GM12892 (cell line): ENCODE measurements around the gene MLANA.

Source experiments
- DNase-seq: peaks from one replicate; pipeline ENCODE4 v3.0.0; 2011; ENCODE audit not compliant: insufficient read length
- FAIRE-seq: peaks from 2 replicates; lab custom pipeline; 2011; peaks lifted over from hg19 to GRCh38; lab: Jason Lieb, UNC
- POLR2A ChIP-seq: IDR thresholded peaks from 2 replicates; pipeline ENCODE4 v1.6.1; 2011; ENCODE audit warnings: low read depth, low read length, control low read depth
- POLR2AphosphoS5 ChIP-seq: IDR thresholded peaks from 2 replicates; pipeline ENCODE4 v1.6.1; 2011; ENCODE audit warnings: low read depth, low read length, control low read depth
- TAF1 ChIP-seq: IDR thresholded peaks from 2 replicates; pipeline ENCODE4 v1.6.1; 2011; ENCODE audit warnings: low read depth, mild to moderate bottlenecking, control low read depth, low read length, borderline replicate concordance

MLANA gene

GRCh38 chr9:5910413-5911057 is 19.8 kb downstream of the MLANA start:
- FAIRE-seq (no peak), DNase-seq (no peak)
- TF ChIP-seq POLR2AphosphoS5, result no peak
- no peak for TF ChIP-seq TAF1
- no peak for TF ChIP-seq POLR2A

GRCh38 chr9:5915438-5915837 is 24.7 kb downstream of the MLANA start:
- FAIRE-seq, result peak; percentile 30
- no peak for TF ChIP-seq POLR2AphosphoS5
- TF ChIP-seq TAF1, result no peak
- no peak for TF ChIP-seq POLR2A
- DNase-seq, result no peak

- DNase-seq (no peak), FAIRE-seq (no peak)
- TF ChIP-seq POLR2AphosphoS5 (no peak), TAF1 (no peak), POLR2A (no peak)
Observed at GRCh38 chr9:5917273-5917672, 26.6 kb downstream of the MLANA start.

DNA sequence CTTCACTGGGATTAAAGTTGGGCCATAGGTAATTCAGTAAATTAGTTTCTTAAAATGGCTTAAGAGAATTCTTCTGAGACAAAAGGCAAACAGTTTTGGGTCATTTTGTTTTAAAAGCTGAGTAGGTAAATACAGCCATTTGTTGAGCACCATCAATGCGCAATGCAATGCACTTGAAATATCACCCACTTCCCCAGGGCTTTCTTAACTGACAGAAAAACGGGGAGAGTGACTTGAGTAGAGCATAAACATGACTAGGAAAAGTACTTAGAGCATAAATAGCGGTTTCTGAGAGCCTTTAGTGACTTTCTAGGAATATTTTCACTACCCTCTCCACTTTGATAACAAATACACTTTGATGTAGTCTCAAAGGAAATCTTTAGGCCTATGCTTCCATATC is 27.2 kb downstream of the MLANA start:
- no peak for TF ChIP-seq POLR2A
- no peak for TF ChIP-seq TAF1
- no peak for TF ChIP-seq POLR2AphosphoS5
- no peak for FAIRE-seq
- no peak for DNase-seq

DNA sequence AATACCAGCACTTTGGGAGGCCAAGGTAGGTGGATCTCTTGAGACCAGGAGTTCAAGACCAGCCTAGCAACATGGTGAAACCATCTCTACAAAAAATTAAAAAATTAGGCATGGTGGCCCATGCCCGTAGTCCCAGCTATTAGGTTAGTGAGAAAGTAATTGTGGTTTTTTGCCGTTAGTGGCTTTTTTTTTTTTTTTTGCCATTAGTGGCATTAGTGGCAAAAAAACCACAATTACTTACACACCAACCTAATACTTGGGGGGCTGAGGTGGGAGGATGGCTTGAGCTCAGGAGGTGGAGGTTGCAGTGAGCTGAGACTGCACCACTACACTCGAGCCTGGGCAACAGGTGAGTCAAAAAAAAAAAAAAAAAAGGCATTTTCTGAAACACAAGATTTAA is 27.8 kb downstream of the MLANA start:
- FAIRE-seq, result no peak
- no peak for DNase-seq
- TF ChIP-seq POLR2A, result no peak
- TF ChIP-seq TAF1, result no peak
- no peak for TF ChIP-seq POLR2AphosphoS5

DNA sequence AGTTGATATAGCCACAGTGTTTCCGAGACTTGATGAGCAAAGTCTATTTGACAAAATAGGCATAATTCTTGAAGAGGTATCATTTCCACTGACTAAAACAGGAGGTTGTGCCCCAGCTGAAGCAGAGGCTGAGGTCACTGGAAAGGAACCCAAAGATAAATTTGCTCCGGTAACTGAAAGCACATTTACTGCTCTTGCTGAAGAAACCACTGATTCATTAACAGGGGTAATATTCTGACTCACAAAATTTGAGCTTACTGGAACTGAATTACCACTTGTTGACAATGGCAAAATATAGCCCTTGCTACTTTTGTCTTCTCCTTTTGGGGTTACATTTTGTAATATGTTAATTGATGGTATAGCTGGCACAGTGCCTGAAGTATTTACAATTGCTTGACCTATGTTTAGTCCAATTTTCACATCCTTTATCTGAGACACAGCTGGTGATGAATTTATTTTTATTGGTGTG is 30.2 kb downstream of the MLANA start:
- DNase-seq (no peak), FAIRE-seq (no peak)
- no peak for TF ChIP-seq TAF1
- TF ChIP-seq POLR2AphosphoS5, result no peak
- TF ChIP-seq POLR2A, result no peak

DNA sequence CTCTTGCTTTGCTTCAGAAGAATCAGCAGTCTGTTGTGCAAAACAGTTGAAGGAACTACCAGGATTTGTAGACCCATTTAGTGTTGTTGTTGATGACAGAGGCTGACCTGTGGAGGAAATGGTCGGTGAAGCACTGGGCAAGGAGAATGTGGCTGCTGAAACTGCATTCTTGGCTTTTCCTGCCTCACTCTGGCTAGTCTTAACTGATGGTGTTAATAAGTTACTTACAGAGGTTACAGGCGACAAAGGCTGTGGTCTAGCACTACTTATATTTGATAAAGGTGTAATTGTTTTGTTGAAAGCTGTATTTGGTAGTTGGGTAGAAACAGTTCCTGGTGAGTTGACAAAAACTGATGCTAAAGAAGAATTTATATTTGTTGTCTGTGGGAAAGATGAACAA is 31.5 kb downstream of the MLANA start:
- FAIRE-seq (no peak), DNase-seq (no peak)
- TF ChIP-seq POLR2AphosphoS5 (no peak), TAF1 (no peak), POLR2A (no peak)

GRCh38 chr9:5931657-5932056 is 41.0 kb downstream of the MLANA start:
- no peak for TF ChIP-seq TAF1
- no peak for TF ChIP-seq POLR2A
- no peak for TF ChIP-seq POLR2AphosphoS5
- DNase-seq (no peak), FAIRE-seq (no peak)

DNA sequence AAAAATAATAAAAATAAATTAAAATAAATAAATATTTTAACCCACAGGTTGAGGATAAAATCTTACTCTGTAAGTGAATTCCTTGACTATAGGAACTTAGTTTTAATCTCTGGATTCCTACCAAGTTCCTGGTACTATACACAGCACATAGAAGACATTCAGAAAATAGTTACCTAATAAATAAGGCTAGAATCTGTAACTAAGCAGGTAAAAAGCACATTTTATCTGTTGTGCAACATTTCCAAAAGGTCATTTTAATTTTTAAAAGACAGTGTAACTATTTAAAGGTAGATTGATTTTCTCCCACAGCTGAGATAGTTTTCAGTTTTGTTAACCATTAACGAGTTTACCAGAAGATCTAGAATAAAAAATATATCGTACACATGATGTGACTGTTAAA is 47.8 kb downstream of the MLANA start:
- no peak for FAIRE-seq
- TF ChIP-seq POLR2AphosphoS5, result no peak
- no peak for TF ChIP-seq POLR2A
- no peak for TF ChIP-seq TAF1

GRCh38 chr9:5939530-5939929 is 48.8 kb downstream of the MLANA start:
- TF ChIP-seq TAF1 (no peak), POLR2A (no peak), POLR2AphosphoS5 (no peak)
- no peak for DNase-seq
- FAIRE-seq, result no peak

More for the DNA sequence above, 47.8 kb downstream of the MLANA start:
- no peak for DNase-seq

- DNase-seq, result no peak
- FAIRE-seq, result no peak
- TF ChIP-seq POLR2AphosphoS5, result no peak
Observed at GRCh38 chr9:5941214-5941613, 50.5 kb downstream of the MLANA start.

- TF ChIP-seq POLR2A (no peak), TAF1 (no peak), POLR2AphosphoS5 (no peak)
- DNase-seq (no peak), FAIRE-seq (peak; percentile 77)
Observed at GRCh38 chr9:5945112-5945511, 54.4 kb downstream of the MLANA start.
